ELR (cell line): Measurements from ENCODE around the gene MTA3.
"Not testable (repeated sequence)": the region's sequence is repeated elsewhere in the genome, so short reads cannot be mapped to it uniquely, and the experiment has no call there.

Experiments
- DNase-seq: peaks from one replicate; pipeline ENCODE4 v3.0.0-alpha.2; 2015; ENCODE audit warnings: low read depth

The MTA3 gene

DNA sequence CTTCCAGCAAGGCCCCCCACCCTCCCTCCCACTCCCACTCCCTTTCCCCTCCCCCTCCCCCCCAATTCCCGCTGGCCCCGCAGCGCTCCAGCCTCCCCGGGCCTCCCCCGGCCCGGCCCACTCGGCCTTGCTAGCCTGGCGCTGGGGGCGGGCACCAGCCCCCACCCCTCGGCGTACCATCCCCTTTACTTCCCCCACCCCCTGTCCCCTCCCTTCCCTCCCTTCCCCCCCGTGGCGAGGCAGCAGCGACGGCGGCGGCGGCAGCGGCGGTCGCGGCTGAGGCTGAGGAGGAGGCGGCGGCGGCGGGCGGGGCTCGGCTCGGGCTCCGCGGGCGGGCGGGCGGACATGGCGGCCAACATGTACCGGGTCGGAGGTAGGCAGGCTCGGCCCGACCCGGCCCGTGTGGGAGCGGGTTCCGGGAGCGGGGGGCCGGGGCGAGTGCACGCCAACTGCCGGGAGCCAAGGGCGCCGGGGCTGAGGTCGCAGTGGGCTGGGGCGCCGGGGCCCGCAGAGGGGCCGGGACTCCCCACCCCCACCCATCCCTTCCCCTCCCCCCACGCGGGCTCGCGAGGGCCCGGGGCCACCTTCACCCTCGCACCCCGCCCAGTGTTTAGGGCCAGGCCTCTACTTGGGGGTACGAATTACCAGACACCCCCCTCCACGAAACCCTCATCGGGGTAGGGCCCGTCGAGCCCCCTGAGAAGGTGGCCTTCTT is at the start of gene MTA3:
Gene MTA3, plus strand, starts transcription at position 232 of the 715 bp plus-strand sequence. Its CDS starts 114 bp downstream, at position 346.
- peak; percentile 49 for DNase-seq

- no peak for DNase-seq
These were observed 48.8 kb upstream of the MTA3 start for GRCh38 chr2:42519624-42520023.

DNA sequence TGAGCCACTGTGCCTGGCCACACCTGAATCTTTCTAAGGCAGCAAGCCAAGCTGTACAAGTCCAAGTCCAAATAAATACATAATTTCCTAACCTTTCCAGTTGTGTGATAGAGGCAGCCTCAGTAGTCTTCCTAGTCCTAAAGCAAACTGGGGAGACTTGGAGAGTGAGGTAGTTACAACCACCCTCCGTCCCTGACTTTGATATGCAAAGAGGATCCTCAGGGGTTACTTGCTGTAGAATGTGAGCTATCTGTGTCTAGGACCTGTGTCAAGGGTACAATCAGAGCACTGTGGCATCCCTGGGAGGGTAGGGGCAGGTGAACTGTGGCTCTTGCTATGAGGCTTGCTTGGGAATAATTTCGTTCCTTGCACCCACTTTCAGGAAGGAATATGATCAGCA is 46.4 kb upstream of the MTA3 start:
- DNase-seq = no peak

DNA sequence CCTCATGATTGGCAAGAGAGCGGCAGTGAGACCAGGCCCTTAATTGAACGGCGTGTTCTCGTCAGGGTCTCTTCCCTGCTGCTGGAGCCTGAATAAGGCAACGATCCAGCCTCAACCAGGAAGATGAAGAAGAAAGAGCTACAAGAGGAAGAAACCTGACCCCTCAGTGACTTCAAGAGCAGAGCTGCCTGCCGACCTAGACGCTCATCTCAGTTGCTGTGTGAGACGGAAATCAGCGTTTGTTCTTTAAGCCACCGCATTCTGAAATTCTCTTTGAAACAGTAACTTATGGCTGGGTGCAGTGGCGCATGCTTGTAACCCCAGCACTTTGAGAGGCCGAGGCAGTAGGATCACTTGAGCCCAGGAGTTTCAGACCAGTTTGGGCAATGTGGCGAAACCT is 45.1 kb upstream of the MTA3 start:
- no peak for DNase-seq

GRCh38 chr2:42532397-42532796 is 36.0 kb upstream of the MTA3 start:
- DNase-seq = no peak

DNA sequence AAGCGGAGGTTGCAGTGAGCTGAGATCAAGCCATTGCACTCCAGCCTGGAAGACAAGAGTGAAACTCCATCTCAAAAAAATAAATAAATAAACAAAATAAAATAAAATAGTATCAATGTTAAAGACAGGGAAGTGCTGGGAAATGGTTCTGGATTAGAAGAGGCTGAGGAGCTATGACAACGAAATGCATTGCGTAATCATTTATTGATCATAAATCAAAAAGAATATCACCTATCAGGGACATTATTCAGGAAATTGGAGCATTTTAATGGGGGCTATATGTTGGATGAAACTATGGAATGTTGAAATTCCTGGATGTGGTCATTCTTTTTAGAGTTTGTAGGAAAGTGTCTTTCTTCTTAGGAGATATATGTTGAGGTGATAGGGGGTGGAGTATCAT is 30.9 kb upstream of the MTA3 start:
- no peak for DNase-seq

DNA sequence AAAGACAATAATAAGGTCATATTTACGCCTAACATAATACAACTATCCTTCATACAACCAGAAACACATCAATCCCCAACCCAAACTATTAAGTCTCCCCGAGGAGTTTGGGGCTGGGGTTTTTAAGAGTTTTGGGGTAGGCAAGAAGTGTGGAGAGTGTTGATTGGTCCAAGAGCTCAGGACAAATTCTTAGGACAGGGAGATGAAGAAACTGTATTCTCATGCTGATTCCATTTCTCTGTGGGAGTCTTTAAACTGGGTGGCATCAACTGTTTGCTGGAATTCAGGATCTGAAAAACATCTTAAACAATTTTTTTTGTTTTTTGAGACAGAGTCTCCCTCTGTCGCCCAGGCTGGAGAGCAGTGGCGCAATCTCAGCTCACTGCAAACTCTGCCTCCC is 25.6 kb upstream of the MTA3 start:
- DNase-seq = no peak

DNA sequence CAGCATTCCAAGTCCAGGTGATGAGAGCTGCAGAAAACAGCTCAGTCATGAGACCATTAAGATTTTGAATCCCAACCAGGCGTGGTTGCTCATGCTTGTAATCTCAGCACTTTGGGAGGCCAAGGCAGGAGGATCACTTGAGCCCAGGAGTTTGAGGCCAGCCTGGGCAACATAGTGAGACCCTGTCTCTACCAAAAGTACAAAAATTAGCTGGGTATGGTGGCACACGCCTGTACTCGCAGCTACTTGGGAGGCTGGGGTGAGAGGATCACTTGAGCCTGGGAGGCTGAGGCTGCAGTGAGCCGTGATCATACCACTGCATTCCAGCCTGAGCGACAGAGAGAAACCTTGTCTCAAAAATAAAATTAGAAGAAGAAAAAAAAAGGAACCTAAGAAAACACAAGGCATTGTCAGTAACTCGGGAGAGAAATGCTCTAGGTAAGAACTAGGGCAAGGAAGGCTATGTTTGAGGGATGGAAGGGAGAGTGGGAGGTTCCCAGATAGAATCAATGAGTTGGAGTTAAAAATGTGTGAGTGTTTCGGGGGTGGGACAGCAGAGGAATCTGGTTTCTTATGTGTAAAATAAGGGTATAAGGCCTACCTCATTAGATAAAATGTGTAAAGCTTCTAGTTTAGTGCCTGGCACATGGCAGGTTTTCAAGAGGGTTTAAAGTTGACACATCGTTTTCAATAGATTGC is 23.3 kb upstream of the MTA3 start:
- no peak for DNase-seq

GRCh38 chr2:42545841-42546390 is 22.5 kb upstream of the MTA3 start:
- no peak for DNase-seq

DNA sequence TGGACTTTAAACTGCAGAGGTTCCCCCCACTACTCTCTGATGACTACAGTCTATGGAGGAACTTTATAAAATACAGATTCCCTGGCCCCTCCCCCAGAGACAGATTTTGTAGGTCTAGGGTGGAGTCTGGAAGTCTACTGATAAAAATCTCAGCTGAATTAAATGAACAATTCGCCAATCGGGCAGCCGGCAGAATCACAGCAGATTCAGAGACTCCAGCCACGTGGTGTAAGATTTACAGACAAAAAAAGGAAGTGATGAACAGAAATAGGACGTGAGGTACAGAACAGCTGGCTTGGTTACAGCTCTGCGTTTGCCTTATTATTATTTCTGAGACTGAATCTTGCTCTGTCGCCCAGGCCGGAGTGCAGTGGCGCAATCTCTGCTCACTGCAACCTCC is 21.4 kb upstream of the MTA3 start:
- no peak for DNase-seq

GRCh38 chr2:42547446-42548295 is 20.8 kb upstream of the MTA3 start:
- no peak for DNase-seq

- no peak for DNase-seq
These were observed 17.6 kb upstream of the MTA3 start for GRCh38 chr2:42550870-42551269.

DNA sequence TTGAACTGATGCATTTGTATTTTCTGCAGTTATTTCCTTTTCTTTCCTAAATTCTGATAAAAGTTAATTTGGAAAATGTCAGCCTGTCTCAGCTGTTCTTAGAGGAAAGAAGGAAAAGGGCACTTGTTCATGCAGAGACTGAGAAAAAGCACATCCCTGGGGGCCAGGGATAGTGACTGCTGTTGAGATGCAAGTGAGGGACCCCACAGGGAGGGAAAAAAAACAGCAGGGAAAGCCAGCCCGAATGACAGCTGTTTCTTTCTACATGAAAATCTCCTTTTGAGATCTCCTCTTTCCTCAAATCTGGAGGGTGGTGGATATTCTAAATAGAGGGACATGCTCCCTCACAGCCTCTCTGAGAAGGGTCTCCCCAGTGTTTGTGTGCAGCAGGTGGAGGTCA is 14.0 kb upstream of the MTA3 start:
- DNase-seq = no peak

DNA sequence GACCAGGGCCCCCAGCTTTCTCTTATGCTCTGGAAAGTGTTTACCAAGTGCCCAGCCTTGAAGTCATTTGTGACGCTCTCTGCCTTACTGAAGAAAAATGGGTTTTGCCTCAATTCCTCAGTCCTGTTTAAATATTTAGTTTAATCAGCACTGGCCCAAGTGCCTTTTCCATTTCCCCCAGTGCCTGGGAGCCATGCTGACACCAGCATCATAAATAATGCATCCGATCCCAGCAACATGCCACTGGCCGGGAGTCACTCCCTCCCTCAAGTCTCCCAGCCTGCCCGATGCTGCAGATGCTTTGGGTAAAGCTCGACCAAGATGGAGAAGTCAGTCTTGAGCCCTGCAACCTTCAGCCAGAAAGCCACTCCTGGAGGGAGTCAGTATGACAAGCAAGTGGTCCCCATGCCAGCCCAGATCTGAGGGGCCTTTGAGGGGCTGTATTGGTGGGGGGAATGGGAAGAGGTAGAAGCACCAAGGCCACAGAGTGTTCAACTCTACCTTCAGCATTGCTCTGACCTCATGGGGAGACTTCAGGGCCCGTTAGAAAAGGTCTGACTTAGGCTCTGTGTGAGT is 12.0 kb upstream of the MTA3 start:
- no peak for DNase-seq

DNA sequence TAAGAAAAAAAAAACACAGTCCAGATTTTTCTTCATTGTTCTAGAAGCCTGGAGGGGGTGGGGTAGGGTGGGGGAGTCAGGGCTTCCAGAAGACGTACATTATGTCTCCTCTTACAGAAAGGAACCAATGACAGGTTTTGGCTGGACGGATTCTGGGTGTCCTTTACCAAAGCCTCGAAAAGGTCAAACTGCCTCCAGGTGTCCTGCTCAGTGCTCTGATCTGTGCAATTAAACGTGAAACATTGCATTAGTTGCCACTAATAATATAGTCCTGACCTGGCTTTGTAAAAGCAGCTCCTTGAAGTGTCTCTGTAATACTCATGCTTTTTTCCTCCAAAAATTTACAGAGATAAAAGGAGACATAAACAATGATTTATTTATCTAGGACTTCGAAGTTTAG is 11.1 kb upstream of the MTA3 start:
- no peak for DNase-seq

DNA sequence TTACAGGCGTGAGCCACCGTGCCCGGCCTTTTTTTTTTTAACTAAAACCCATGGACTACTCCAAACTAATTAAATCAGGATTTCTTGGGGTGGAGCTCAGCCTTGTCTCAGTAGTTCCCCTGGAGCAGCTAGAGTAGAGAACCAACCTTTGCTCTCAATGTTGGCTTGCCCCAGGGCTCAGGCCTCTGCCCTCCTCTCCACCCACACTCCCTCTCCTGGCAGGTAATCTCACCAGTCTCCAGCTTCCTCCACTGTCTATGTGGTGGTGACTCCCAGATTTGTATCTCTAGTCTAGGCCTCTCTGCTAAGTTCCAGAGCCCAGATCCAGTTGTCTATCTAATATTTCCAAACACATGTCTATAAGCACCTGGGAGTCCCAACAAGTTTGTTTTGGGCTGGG is 9.6 kb upstream of the MTA3 start:
- no peak for DNase-seq

DNA sequence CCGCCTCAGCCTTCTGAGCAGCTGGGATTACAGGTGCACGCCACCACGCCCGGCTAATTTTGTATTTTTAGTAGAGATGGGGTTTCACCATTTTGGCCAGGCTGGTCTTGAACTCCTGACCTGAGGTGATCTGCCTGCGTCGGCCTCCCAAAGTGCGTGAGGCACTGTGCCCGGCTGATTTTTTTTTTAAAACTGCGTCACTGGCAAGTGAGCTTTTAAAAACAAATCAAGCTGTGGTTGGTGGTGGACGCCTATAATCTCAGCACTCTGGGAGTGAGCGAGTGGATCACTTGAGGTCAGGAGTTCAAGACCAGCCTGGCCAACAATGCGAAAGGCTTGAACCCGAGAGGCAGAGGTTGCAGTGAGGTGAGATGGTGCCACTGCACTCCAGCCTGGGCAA is 8.3 kb upstream of the MTA3 start:
- DNase-seq = not testable (repeated sequence)

- DNase-seq = no peak
These were observed 7.5 kb upstream of the MTA3 start for GRCh38 chr2:42560899-42561298.

DNA sequence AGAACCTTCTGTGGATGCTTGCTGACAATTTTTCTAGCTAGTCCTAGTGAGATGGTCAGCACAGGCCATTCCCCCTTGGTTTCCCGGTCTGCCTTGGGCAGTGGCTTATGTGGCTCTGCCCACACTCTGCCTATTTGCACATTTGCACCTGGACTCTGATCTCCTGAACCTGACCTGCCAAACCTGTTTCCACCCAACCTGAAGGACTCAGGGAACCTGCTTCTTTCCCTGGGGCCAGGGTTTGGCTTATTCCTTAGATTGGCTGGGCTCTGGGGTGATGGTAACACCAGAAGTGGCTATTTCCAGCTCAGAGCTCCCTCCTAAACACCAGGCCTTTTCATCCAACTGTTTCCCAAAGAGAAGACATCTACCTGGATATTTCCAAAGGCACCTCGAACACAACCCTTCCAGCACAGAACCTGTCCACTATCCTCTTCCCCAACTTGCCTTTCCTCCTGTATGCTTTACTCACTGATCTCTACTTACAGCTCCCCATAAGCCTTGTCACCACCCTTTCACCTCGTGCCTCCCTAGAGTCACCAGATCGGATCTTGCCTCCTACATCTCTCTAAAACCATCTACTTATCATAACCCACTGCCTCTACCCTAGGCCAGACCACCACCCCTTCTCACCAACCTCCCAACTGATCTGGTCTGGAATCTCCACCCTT is 5.8 kb upstream of the MTA3 start:
- DNase-seq = no peak

GRCh38 chr2:42566025-42566424 is 2.4 kb upstream of the MTA3 start:
- no peak for DNase-seq

DNA sequence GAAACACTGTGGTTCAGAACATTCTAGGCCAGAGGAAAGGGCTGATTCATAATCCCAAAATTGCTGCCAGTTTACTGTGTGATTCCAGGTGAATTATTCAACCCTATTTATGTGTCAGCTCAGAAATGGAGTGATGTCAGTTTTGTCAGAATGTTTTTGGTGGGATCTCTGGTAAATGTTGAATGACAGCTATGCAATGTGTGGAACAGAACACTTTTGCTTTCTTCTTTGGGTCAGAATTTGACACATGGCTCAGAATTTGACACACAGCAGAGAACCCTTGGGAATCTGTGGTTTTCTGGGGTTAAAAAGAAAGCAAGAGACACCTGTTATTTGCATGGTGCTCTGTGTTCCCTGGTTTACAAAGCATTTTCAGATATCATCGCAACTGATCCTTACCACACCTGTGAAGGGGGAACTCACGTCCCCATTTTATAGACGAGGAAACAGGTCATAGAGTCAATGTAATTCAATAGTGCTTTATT is 1.6 kb upstream of the MTA3 start:
- DNase-seq = no peak

DNA sequence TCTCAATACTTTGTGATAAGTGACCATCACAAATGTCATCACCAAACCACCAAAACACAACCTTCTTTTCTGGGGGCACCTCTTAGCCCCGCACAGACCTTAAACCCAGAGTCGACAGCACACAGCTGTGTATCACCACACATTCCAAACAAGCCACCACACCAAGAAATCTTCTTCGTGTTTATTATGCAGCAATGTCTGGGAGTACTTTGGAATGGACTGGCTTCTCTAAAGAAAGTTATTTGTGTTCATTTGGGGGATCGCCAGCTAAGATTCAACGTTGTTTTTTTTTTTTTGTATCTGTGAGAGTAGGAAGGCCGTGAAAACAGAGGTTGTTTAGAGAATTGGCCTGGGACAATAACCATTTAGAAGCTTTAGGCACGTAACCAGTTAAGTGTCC is 1.1 kb upstream of the MTA3 start:
- DNase-seq = peak; percentile 4
